ENCODE measurements around the gene RHPN2. TPM values are rescaled to one million over a fixed set of nuclear protein-coding genes. Genes with fewer than 3 reads are reported as not detected.
A peak's percentile ranks its signal among the peaks of the same experiment; 100 is the strongest.
"Not testable (repeated sequence)": the region's sequence is repeated elsewhere in the genome, so short reads cannot be mapped to it uniquely, and the experiment has no call there.

RHPN2 gene
- total RNA-seq, 1 experiment from 2014 or later, result 27.0 TPM

- not testable (repeated sequence) for H3K4me3 ChIP-seq (ENCODE audit: insufficient read depth, low read depth, low read length); H3K27me3 ChIP-seq (ENCODE audit: control insufficient read depth, insufficient read depth, low read length); DNase-seq; H3K36me3 ChIP-seq (replicated peaks; ENCODE audit: control insufficient read depth, insufficient read depth, low read length)
Observed at GRCh38 chr19:32995966-32996365, 68.7 kb downstream of the RHPN2 start.

- H3K4me3 ChIP-seq (ENCODE audit: insufficient read depth, low read depth, low read length), result no peak overlapping the region
- no peak for DNase-seq
- H3K36me3 ChIP-seq (replicated peaks; ENCODE audit: control insufficient read depth, insufficient read depth, low read length), result peaks cover 7% of the 10 kb centered on the region
- no peaks in the 10 kb centered on the region for H3K27me3 ChIP-seq (ENCODE audit: control insufficient read depth, insufficient read depth, low read length)
Observed at GRCh38 chr19:32988724-32989123, 76.0 kb downstream of the RHPN2 start.

- not testable (repeated sequence) for H3K4me3 ChIP-seq (ENCODE audit: insufficient read depth, low read depth, low read length); H3K36me3 ChIP-seq (replicated peaks; ENCODE audit: control insufficient read depth, insufficient read depth, low read length); DNase-seq; H3K27me3 ChIP-seq (ENCODE audit: control insufficient read depth, insufficient read depth, low read length)
Observed at GRCh38 chr19:32988254-32988653, 76.4 kb downstream of the RHPN2 start.

GRCh38 chr19:32982488-32982887 lies 82.2 kb downstream of the RHPN2 start:
- not testable (repeated sequence) for DNase-seq; H3K4me3 ChIP-seq (ENCODE audit: insufficient read depth, low read depth, low read length); H3K36me3 ChIP-seq (replicated peaks; ENCODE audit: control insufficient read depth, insufficient read depth, low read length); H3K27me3 ChIP-seq (ENCODE audit: control insufficient read depth, insufficient read depth, low read length)

GRCh38 chr19:32979807-32980206 lies 84.9 kb downstream of the RHPN2 start:
- not testable (repeated sequence) for H3K4me3 ChIP-seq (ENCODE audit: insufficient read depth, low read depth, low read length); DNase-seq; H3K27me3 ChIP-seq (ENCODE audit: control insufficient read depth, insufficient read depth, low read length); H3K36me3 ChIP-seq (replicated peaks; ENCODE audit: control insufficient read depth, insufficient read depth, low read length)

- not testable (repeated sequence) for H3K27me3 ChIP-seq (ENCODE audit: control insufficient read depth, insufficient read depth, low read length); H3K4me3 ChIP-seq (ENCODE audit: insufficient read depth, low read depth, low read length); DNase-seq; H3K36me3 ChIP-seq (replicated peaks; ENCODE audit: control insufficient read depth, insufficient read depth, low read length)
Observed at GRCh38 chr19:32977813-32978212, 86.9 kb downstream of the RHPN2 start.

- Histone ChIP-seq H3K4me3 (ENCODE audit: insufficient read depth, low read depth, low read length) (no peak overlapping the region), H3K27me3 (ENCODE audit: control insufficient read depth, insufficient read depth, low read length) (no peaks in the 10 kb centered on the region), H3K36me3 (replicated peaks; ENCODE audit: control insufficient read depth, insufficient read depth, low read length) (peaks cover 4% of the 10 kb centered on the region; the same call in 1 of the 2 replicates)
- DNase-seq, result no peak
Observed at GRCh38 chr19:32977280-32977679, 87.4 kb downstream of the RHPN2 start.

- H3K36me3 ChIP-seq (replicated peaks; ENCODE audit: control insufficient read depth, insufficient read depth, low read length), result peaks cover 4% of the 10 kb centered on the region; the same call in 1 of the 2 replicates
- no peak overlapping the region for H3K4me3 ChIP-seq (ENCODE audit: insufficient read depth, low read depth, low read length)
- H3K27me3 ChIP-seq (ENCODE audit: control insufficient read depth, insufficient read depth, low read length), result no peaks in the 10 kb centered on the region
- DNase-seq, result peak; percentile 75
Observed at GRCh38 chr19:32976223-32976805, 88.4 kb downstream of the RHPN2 start.

- H3K4me3 ChIP-seq (ENCODE audit: insufficient read depth, low read depth, low read length), result peak within 1 kb of the TSS; percentile 67
- H3K27me3 ChIP-seq (ENCODE audit: control insufficient read depth, insufficient read depth, low read length), result no peaks in the 10 kb centered on the region
- DNase-seq, result peak; percentile 99
- no peaks in the 10 kb centered on the region for H3K36me3 ChIP-seq (replicated peaks; ENCODE audit: control insufficient read depth, insufficient read depth, low read length)
Observed at GRCh38 chr19:32971715-32972540, 92.8 kb downstream of the RHPN2 start, which contains the start of the genes CEP89 and FAAP24. Gene CEP89 (minus strand): TSS chr19:32971958. CDS start chr19:32971874, 84 bp downstream. Gene FAAP24 (plus strand): TSS chr19:32972242. CDS start chr19:32973197, 955 bp downstream.

- DNase-seq, result no peak
Observed at GRCh38 chr19:32971012-32971595, 93.6 kb downstream of the RHPN2 start.

GRCh38 chr19:32969549-32969948 lies 95.1 kb downstream of the RHPN2 start:
- Histone ChIP-seq H3K4me3 (ENCODE audit: insufficient read depth, low read depth, low read length) (no peak overlapping the region), H3K27me3 (ENCODE audit: control insufficient read depth, insufficient read depth, low read length) (no peaks in the 10 kb centered on the region), H3K36me3 (replicated peaks; ENCODE audit: control insufficient read depth, insufficient read depth, low read length) (no peaks in the 10 kb centered on the region)
- DNase-seq, result no peak

More at GRCh38 chr19:32971012-32971595, 93.6 kb downstream of the RHPN2 start:
- H3K27me3 ChIP-seq (ENCODE audit: control insufficient read depth, insufficient read depth, low read length), result no peaks in the 10 kb centered on the region
- H3K36me3 ChIP-seq (replicated peaks; ENCODE audit: control insufficient read depth, insufficient read depth, low read length), result no peaks in the 10 kb centered on the region
- H3K4me3 ChIP-seq (ENCODE audit: insufficient read depth, low read depth, low read length), result peak overlapping the region; percentile 67

- no peak for DNase-seq
Observed at GRCh38 chr19:32966750-32967149, 97.9 kb downstream of the RHPN2 start.

GRCh38 chr19:32945260-32945659 lies 119.4 kb downstream of the RHPN2 start:
- Histone ChIP-seq H3K36me3 (replicated peaks; ENCODE audit: control insufficient read depth, insufficient read depth, low read length) (peaks cover 3% of the 10 kb centered on the region), H3K4me3 (ENCODE audit: insufficient read depth, low read depth, low read length) (no peak overlapping the region), H3K27me3 (ENCODE audit: control insufficient read depth, insufficient read depth, low read length) (no peaks in the 10 kb centered on the region)
- no peak for DNase-seq

More at GRCh38 chr19:32966750-32967149, 97.9 kb downstream of the RHPN2 start:
- no peak overlapping the region for H3K4me3 ChIP-seq (ENCODE audit: insufficient read depth, low read depth, low read length)
- H3K27me3 ChIP-seq (ENCODE audit: control insufficient read depth, insufficient read depth, low read length), result no peaks in the 10 kb centered on the region
- H3K36me3 ChIP-seq (replicated peaks; ENCODE audit: control insufficient read depth, insufficient read depth, low read length), result no peaks in the 10 kb centered on the region

GRCh38 chr19:32941273-32941672 lies 123.4 kb downstream of the RHPN2 start:
- H3K36me3 ChIP-seq (replicated peaks; ENCODE audit: control insufficient read depth, insufficient read depth, low read length); DNase-seq; H3K4me3 ChIP-seq (ENCODE audit: insufficient read depth, low read depth, low read length); H3K27me3 ChIP-seq (ENCODE audit: control insufficient read depth, insufficient read depth, low read length): not testable (repeated sequence)

- H3K36me3 ChIP-seq (replicated peaks; ENCODE audit: control insufficient read depth, insufficient read depth, low read length), result 0 out of 2 replicates have a peak, but pooled peaks cover 1% of the 10 kb centered on the region
- no peaks in the 10 kb centered on the region for H3K27me3 ChIP-seq (ENCODE audit: control insufficient read depth, insufficient read depth, low read length)
- DNase-seq, result no peak
- no peak overlapping the region for H3K4me3 ChIP-seq (ENCODE audit: insufficient read depth, low read depth, low read length)
Observed at GRCh38 chr19:32936065-32936464, 128.6 kb downstream of the RHPN2 start.
